ENCODE results near the gene PDE6A.

DNA sequence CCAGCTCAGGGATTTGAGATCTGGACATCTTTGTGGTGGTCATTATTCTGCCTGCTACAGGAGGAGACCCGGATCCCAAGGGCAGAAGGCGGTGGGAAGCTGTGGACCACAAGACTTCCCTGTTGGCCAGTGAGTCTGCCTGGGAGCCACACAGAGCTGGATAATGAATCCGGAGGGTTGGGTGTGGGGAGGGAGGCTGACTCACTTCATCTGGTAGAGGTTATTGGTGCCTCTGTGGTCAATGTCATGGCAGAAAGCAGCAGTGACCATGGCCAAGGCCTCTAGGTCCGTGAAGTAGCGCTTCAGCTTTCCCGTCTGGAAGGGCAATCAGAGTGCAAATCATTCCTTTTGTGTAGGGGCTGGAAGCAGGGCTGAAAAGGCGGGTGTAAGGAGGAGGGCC is 58.5 kb downstream of the PDE6A start:
- TF ChIP-seq EZH2 (IDR thresholded peaks at IDR 0.05; ENCODE audit: insufficient read depth, poor library complexity, severe bottlenecking) (no peak), EZH2phosphoT487 (IDR thresholded peaks at IDR 0.05; ENCODE audit: insufficient read depth, low read depth) (no peak)
